ENCODE results near the gene PGP. TPM values are rescaled to one million over a fixed set of nuclear protein-coding genes. Genes with fewer than 3 reads are reported as not detected.

Gene PGP
- total and polyA plus RNA-seq, 7 experiments from 2014 or later: 6.0 to 26.5 (median 12.9) TPM

GRCh38 chr16:2161911-2162310, 52.7 kb downstream of the PGP start:
- Histone ChIP-seq H3K4me3 (ENCODE audit: low read length) (no peak overlapping the region), H3K9me3 (ENCODE audit: control insufficient read depth in 2 of 3, low read length in 3 of 3) (no peaks in the 10 kb centered on the region), H3K27ac (ENCODE audit: low read depth, low read length) (no peak overlapping the region), H3K36me3 (ENCODE audit: control insufficient read depth in 2 of 3, insufficient read depth in 3 of 3, low read length in 3 of 3) (peaks cover 0 to 14% (median 3%) of the 10 kb centered on the region in 3 experiments), H3K4me1 (ENCODE audit: control insufficient read depth in 2 of 2, insufficient read depth in 2 of 2, low read length in 2 of 2) (peaks cover 0 to 7% of the 10 kb centered on the region in 2 donors), H3K27me3 (ENCODE audit: control insufficient read depth in 2 of 2, insufficient read depth in 2 of 2, low read length in 2 of 2) (no peaks in the 10 kb centered on the region)
- H3K4me1 Mint-ChIP-seq: peaks cover 6 to 16% (median 13%) of the 10 kb centered on the region in 7 donors
- peak overlapping the region in 1 of 9 donors; percentile 51 for H3K27ac Mint-ChIP-seq
- no peaks in the 10 kb centered on the region for H3K27me3 Mint-ChIP-seq
- no peaks in the 10 kb centered on the region for H3K9me3 Mint-ChIP-seq
- DNase-seq: no peak
- CTCF ChIA-PET: interaction anchor here (1.0 kb wide), 1 partner anchor 158 kb away, joined by 3 read pairs; no protein-coding TSS in a partner anchor
- no peak for ATAC-seq
- H3K4me3 Mint-ChIP-seq: no peak overlapping the region
- POLR2A ChIA-PET: interaction anchor here (1.3 kb wide), 1 partner anchor 10 kb away, joined by 3 read pairs; no protein-coding TSS in a partner anchor
- H3K36me3 Mint-ChIP-seq: peaks cover 0 to 13% (median 0%) of the 10 kb centered on the region in 5 donors
- intact Hi-C loops (cut with micrococcal nuclease): no loop called here

Other genes starting within 250 kb of the PGP start
- under 1 TPM in 1 of 5 experiments, not detected in 4; 0.51 TPM for gene RNF151, start 248.0 kb downstream of the PGP start, total RNA-seq
- gene RNF151, start 248.0 kb downstream of the PGP start, polyA plus RNA-seq: not detected
- gene TBL3, start 242.8 kb downstream of the PGP start, total RNA-seq: 10 to 100 TPM; 17.2 to 45.2 (median 27.6) TPM
- 10 to 100 TPM; 59.4 to 89.8 TPM for gene TBL3, start 242.8 kb downstream of the PGP start, polyA plus RNA-seq
- gene NOXO1, start 233.4 kb downstream of the PGP start, total RNA-seq: 1 to 10 TPM in 1 of 5 experiments, under 1 TPM in 4; 0.24 to 1.3 (median 0.79) TPM
- gene NOXO1, start 233.4 kb downstream of the PGP start, polyA plus RNA-seq: under 1 TPM; 0.17 to 0.29 TPM
- 10 to 100 TPM; 14.0 to 28.2 (median 18.1) TPM for gene GFER, start 230.6 kb downstream of the PGP start, total RNA-seq
- gene GFER, start 230.6 kb downstream of the PGP start, polyA plus RNA-seq: 10 to 100 TPM; 19.6 to 30.8 TPM
- 1 to 10 TPM in 2 of 5 experiments, under 1 TPM in 3; 0.49 to 8.8 (median 0.80) TPM for gene SYNGR3, start 224.9 kb downstream of the PGP start, total RNA-seq
- 1 to 10 TPM in 1 of 2 donors, under 1 TPM in 1; 0.92 to 1.6 TPM for gene SYNGR3, start 224.9 kb downstream of the PGP start, polyA plus RNA-seq
- 10 to 100 TPM; 44.3 to 63.2 (median 49.8) TPM for gene ZNF598, start 205.0 kb downstream of the PGP start, total RNA-seq
- gene ZNF598, start 205.0 kb downstream of the PGP start, polyA plus RNA-seq: 1 to 10 TPM; 1.9 to 9.4 TPM
- 1 to 10 TPM in 1 of 5 experiments, under 1 TPM in 1, not detected in 3; 0.53 to 1.7 TPM for gene NPW, start 195.1 kb downstream of the PGP start, total RNA-seq
- gene NPW, start 195.1 kb downstream of the PGP start, polyA plus RNA-seq: not detected
- 1 to 10 TPM; 2.5 to 3.8 (median 3.6) TPM for gene NHERF2, start 187.9 kb downstream of the PGP start, total RNA-seq
- gene NHERF2, start 187.9 kb downstream of the PGP start, polyA plus RNA-seq: under 1 TPM; 0.33 to 0.56 TPM
- 10 to 100 TPM in 1 of 5 experiments, 1 to 10 TPM in 4; 4.4 to 27.0 (median 7.5) TPM for gene NTHL1, start 167.0 kb downstream of the PGP start, total RNA-seq
- gene NTHL1, start 167.0 kb downstream of the PGP start, polyA plus RNA-seq: 10 to 100 TPM; 16.3 to 17.5 TPM
- gene TSC2, start 166.9 kb downstream of the PGP start, total RNA-seq: 100 to 1,000 TPM; 126 to 155 (median 147) TPM
- gene TSC2, start 166.9 kb downstream of the PGP start, polyA plus RNA-seq: 10 to 100 TPM; 27.5 to 53.6 TPM
- 100 to 1,000 TPM in 2 of 5 experiments, 10 to 100 TPM in 3; 82.8 to 153 (median 98.3) TPM for gene PKD1, start 78.9 kb downstream of the PGP start, total RNA-seq
- 1 to 10 TPM; 4.9 to 9.8 TPM for gene PKD1, start 78.9 kb downstream of the PGP start, polyA plus RNA-seq
- gene RAB26, start 66.2 kb downstream of the PGP start, total RNA-seq: under 1 TPM in 1 of 5 experiments, not detected in 4; 0.86 TPM
- under 1 TPM; 0.29 to 0.66 TPM for gene RAB26, start 66.2 kb downstream of the PGP start, polyA plus RNA-seq
- 10 to 100 TPM; 30.0 to 58.3 (median 36.7) TPM for gene TRAF7, start 59.1 kb downstream of the PGP start, total RNA-seq
- 1 to 10 TPM; 4.8 to 6.8 TPM for gene TRAF7, start 59.1 kb downstream of the PGP start, polyA plus RNA-seq
- under 1 TPM in 1 of 5 experiments, not detected in 4; 0.19 TPM for gene CASKIN1, start 18.2 kb downstream of the PGP start, total RNA-seq
- gene CASKIN1, start 18.2 kb downstream of the PGP start, polyA plus RNA-seq: not detected
- 10 to 100 TPM; 25.1 to 41.2 (median 35.5) TPM for gene MLST8, start 9.4 kb downstream of the PGP start, total RNA-seq
- gene MLST8, start 9.4 kb downstream of the PGP start, polyA plus RNA-seq: 10 to 100 TPM; 20.7 to 36.4 TPM
- 10 to 100 TPM in 4 of 5 experiments, 1 to 10 TPM in 1; 5.7 to 44.3 (median 16.0) TPM for gene BRICD5, start 4.0 kb downstream of the PGP start, total RNA-seq
- under 1 TPM in 1 of 2 donors, not detected in 1; 0.22 TPM for gene BRICD5, start 4.0 kb downstream of the PGP start, polyA plus RNA-seq
- gene E4F1, start 8.8 kb upstream of the PGP start, total RNA-seq: 10 to 100 TPM; 31.3 to 45.6 (median 36.8) TPM
- gene E4F1, start 8.8 kb upstream of the PGP start, polyA plus RNA-seq: 10 to 100 TPM; 12.6 to 25.6 TPM
- 1 to 10 TPM in 3 of 5 experiments, under 1 TPM in 2; 0.34 to 3.8 (median 2.2) TPM for gene DNASE1L2, start 21.6 kb upstream of the PGP start, total RNA-seq
- gene DNASE1L2, start 21.6 kb upstream of the PGP start, polyA plus RNA-seq: not detected
- gene ECI1, start 36.7 kb upstream of the PGP start, total RNA-seq: 10 to 100 TPM; 19.9 to 29.3 (median 26.8) TPM
- 10 to 100 TPM; 39.9 to 44.2 TPM for gene ECI1, start 36.7 kb upstream of the PGP start, polyA plus RNA-seq
- gene RNPS1, start 53.3 kb upstream of the PGP start, total RNA-seq: 100 to 1,000 TPM; 136 to 250 (median 220) TPM
- 100 to 1,000 TPM; 199 to 293 TPM for gene RNPS1, start 53.3 kb upstream of the PGP start, polyA plus RNA-seq
- 10 to 100 TPM in 1 of 5 experiments, 1 to 10 TPM in 4; 7.0 to 10.0 (median 8.1) TPM for gene ABCA3, start 125.9 kb upstream of the PGP start, total RNA-seq
- gene ABCA3, start 125.9 kb upstream of the PGP start, polyA plus RNA-seq: 1 to 10 TPM; 1.7 to 1.8 TPM
- gene CCNF, start 214.6 kb upstream of the PGP start, total RNA-seq: 10 to 100 TPM in 1 of 5 experiments, 1 to 10 TPM in 4; 2.6 to 50.1 (median 3.4) TPM
- gene CCNF, start 214.6 kb upstream of the PGP start, polyA plus RNA-seq: 1 to 10 TPM in 1 of 2 donors, under 1 TPM in 1; 0.41 to 5.9 TPM
- gene TEDC2, start 245.3 kb upstream of the PGP start, total RNA-seq: 10 to 100 TPM in 1 of 5 experiments, 1 to 10 TPM in 1, under 1 TPM in 2, not detected in 1; 0.32 to 16.7 (median 0.71) TPM
- gene TEDC2, start 245.3 kb upstream of the PGP start, polyA plus RNA-seq: under 1 TPM; 0.39 to 0.84 TPM

All from naive thymus-derived CD4-positive, alpha-beta T cell (primary cell).